HUES64 (cell line): ENCODE data around the gene VPS41.

Experiments used
- H3K27ac ChIP-seq: 2 replicates; pipeline ENCODE4 v1.7.0; 2013; ENCODE audit warnings: low read depth, low read length, inconsistent platforms
- H3K27me3 ChIP-seq: 2 replicates; pipeline ENCODE4 v1.6.1; 2013; ENCODE audit warnings: mild to moderate bottlenecking, low read length; ENCODE audit not compliant: insufficient read depth
- H3K36me3 ChIP-seq: 2 replicates; pipeline ENCODE4 v1.6.1; 2013; ENCODE audit warnings: mild to moderate bottlenecking, low read length; ENCODE audit not compliant: insufficient read depth
- H3K4me1 ChIP-seq: 2 replicates; pipeline ENCODE4 v1.6.1; 2013; ENCODE audit warnings: mild to moderate bottlenecking, low read length, moderate library complexity; ENCODE audit not compliant: insufficient read depth
- H3K4me3 ChIP-seq: 2 replicates; pipeline ENCODE4 v1.5.1; 2013; ENCODE audit warnings: mild to moderate bottlenecking, low read length, moderate library complexity
- H3K9ac ChIP-seq: 2 replicates; pipeline ENCODE4 v1.6.1; 2013; ENCODE audit warnings: mild to moderate bottlenecking, low read depth, low read length
- H3K9me3 ChIP-seq: 2 replicates; pipeline ENCODE4 v1.6.1; 2013; ENCODE audit warnings: low read depth, low read length; ENCODE audit not compliant: insufficient read depth
- WGBS: fragments of 150-250, 120-280 bp; methylation state at CpG from one replicate; pipeline ENCODE4 v1.1.7; 2013; ENCODE audit warnings: missing lambda C conversion rate; 5-methylcytosine and 5-hydroxymethylcytosine counted together

Gene VPS41

DNA sequence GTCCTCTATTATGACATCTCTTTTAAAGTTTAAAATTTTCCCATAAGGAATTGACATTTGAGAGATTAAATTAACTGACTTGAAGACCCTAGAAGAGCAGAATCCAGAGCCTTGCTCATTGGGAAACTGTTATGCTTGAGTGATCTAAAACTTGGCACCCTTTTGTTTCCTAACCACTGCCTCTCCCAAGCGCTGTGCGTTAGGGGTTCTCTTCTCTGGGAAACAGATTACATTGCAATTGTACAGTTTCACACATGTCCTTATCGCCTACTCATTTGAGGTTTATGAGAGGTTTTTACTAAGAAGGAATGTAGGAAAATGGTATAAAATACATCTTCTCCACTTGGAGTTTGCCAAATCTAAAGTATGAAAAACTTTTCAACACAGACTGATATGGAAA lies 151.1 kb downstream of the VPS41 start:
- no peaks in the 10 kb centered on the region for H3K9me3 ChIP-seq

DNA sequence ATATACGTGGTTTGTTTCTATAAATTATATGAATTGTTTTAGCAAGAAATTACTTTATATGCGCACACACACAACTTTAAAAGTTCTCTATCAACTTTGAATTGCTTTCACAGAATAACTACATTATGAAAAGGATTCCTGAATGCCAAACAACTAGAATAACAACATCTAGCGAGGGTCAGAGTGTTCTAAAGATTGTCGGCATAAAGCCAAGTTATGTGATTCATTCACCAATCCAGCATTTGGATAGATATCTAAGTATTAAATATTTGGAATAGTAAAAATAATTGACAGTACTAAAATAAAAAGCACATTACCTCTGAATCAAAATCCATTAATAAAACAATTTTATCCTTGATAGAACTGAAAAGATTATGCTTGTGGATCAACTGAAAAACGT lies 152.5 kb downstream of the VPS41 start:
- Histone ChIP-seq H3K9me3 (no peaks in the 10 kb centered on the region), H3K9ac (no peak overlapping the region), H3K27me3 (no peaks in the 10 kb centered on the region), H3K36me3 (peaks cover 35% of the 10 kb centered on the region), H3K4me1 (peaks cover 30% of the 10 kb centered on the region), H3K4me3 (no peak overlapping the region), H3K27ac (no peak overlapping the region)
- WGBS: 92% methylated on average over 5 of the region's 5 CpGs

More for the DNA sequence above, 151.1 kb downstream of the VPS41 start:
- WGBS: 100% methylated on average over 2 of the region's 3 CpGs
- no peaks in the 10 kb centered on the region for H3K27me3 ChIP-seq
- H3K36me3 ChIP-seq: peaks cover 37% of the 10 kb centered on the region
- no peak overlapping the region for H3K4me3 ChIP-seq
- H3K27ac ChIP-seq: no peak overlapping the region
- no peak overlapping the region for H3K9ac ChIP-seq
- H3K4me1 ChIP-seq: peaks cover 15% of the 10 kb centered on the region

- no peak overlapping the region for H3K9ac ChIP-seq
- no peaks in the 10 kb centered on the region for H3K27me3 ChIP-seq
- 96% methylated on average over 4 of the region's 4 CpGs for WGBS
- H3K36me3 ChIP-seq: peaks cover 41% of the 10 kb centered on the region
- peaks cover 21% of the 10 kb centered on the region for H3K4me1 ChIP-seq
- no peaks in the 10 kb centered on the region for H3K9me3 ChIP-seq
- H3K27ac ChIP-seq: no peak overlapping the region
- no peak overlapping the region for H3K4me3 ChIP-seq
These were observed 155.6 kb downstream of the VPS41 start for GRCh38 chr7:38753347-38753746.

GRCh38 chr7:38751416-38751815 lies 157.6 kb downstream of the VPS41 start:
- Histone ChIP-seq H3K36me3 (peaks cover 36% of the 10 kb centered on the region), H3K9me3 (no peaks in the 10 kb centered on the region), H3K4me3 (no peak overlapping the region), H3K27ac (no peak overlapping the region), H3K4me1 (peaks cover 21% of the 10 kb centered on the region), H3K27me3 (no peaks in the 10 kb centered on the region), H3K9ac (no peak overlapping the region)
- no CpG with 5 or more reads among the region's 1 CpG for WGBS

- no peak overlapping the region for H3K4me3 ChIP-seq
- H3K9ac ChIP-seq: no peak overlapping the region
- WGBS: 98% methylated on average over 4 of the region's 12 CpGs
- H3K27ac ChIP-seq: no peak overlapping the region
- H3K27me3 ChIP-seq: no peaks in the 10 kb centered on the region
- peaks cover 45% of the 10 kb centered on the region for H3K36me3 ChIP-seq
- peaks cover 17% of the 10 kb centered on the region for H3K4me1 ChIP-seq
- H3K9me3 ChIP-seq: no peaks in the 10 kb centered on the region
These were observed 160.9 kb downstream of the VPS41 start for GRCh38 chr7:38748056-38748610.

DNA sequence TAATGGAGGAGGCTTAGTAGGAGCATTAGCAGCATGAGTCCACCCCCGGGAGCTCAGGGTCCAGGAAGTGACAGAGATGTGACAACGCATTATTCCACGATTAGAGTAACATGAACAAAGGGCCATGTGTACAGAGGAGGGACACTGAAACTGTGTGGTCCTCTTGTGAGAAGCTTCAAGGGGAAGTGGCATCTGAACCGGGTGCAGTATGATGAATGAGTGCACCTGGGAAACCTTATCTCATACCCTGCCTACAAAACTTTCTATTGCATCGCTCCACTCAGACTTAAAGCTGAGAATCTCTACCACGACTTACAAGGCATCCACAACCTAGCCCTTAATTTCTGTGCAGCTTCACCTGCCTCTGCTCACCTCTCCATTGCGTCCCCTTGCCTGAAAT lies 162.6 kb downstream of the VPS41 start:
- H3K27me3 ChIP-seq: no peaks in the 10 kb centered on the region
- no peaks in the 10 kb centered on the region for H3K9me3 ChIP-seq
- no peak overlapping the region for H3K4me3 ChIP-seq
- no peaks in the 10 kb centered on the region for H3K4me1 ChIP-seq
- H3K36me3 ChIP-seq: peaks cover 53% of the 10 kb centered on the region
- 93% methylated on average over 7 of the region's 7 CpGs for WGBS
- H3K27ac ChIP-seq: no peak overlapping the region
- H3K9ac ChIP-seq: no peak overlapping the region

DNA sequence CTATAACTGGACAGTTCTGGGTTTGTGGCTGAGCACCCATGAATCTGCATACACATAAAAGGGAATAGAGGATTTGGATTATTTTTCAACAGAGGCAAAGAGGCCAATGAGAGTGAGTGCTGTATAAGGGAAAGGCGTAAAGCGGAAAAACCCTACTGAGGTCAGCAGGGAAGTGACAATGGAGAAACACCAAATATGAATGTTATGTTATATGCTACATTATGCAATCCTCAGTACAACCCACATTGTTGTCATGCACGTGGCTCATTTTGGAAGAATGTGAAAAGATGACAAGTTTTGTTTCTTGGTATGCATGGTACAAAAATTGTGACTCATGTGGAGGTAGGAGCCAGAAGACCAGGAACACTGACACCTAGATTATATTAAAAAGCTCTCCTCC lies 164.2 kb downstream of the VPS41 start:
- Histone ChIP-seq H3K9me3 (no peaks in the 10 kb centered on the region), H3K27me3 (no peaks in the 10 kb centered on the region), H3K4me1 (no peaks in the 10 kb centered on the region), H3K36me3 (peaks cover 51% of the 10 kb centered on the region), H3K4me3 (no peak overlapping the region), H3K27ac (no peak overlapping the region), H3K9ac (no peak overlapping the region)
- 97% methylated on average over 3 of the region's 3 CpGs for WGBS

- no peaks in the 10 kb centered on the region for H3K27me3 ChIP-seq
- H3K4me1 ChIP-seq: no peaks in the 10 kb centered on the region
- H3K9ac ChIP-seq: no peak overlapping the region
- H3K36me3 ChIP-seq: peaks cover 51% of the 10 kb centered on the region
- 100% methylated on average over 1 of the region's 1 CpG for WGBS
- no peaks in the 10 kb centered on the region for H3K9me3 ChIP-seq
- H3K4me3 ChIP-seq: no peak overlapping the region
- H3K27ac ChIP-seq: no peak overlapping the region
These were observed 165.1 kb downstream of the VPS41 start for GRCh38 chr7:38743899-38744298.

GRCh38 chr7:38740041-38740440 lies 168.9 kb downstream of the VPS41 start:
- no peak overlapping the region for H3K9ac ChIP-seq
- no peaks in the 10 kb centered on the region for H3K27me3 ChIP-seq
- no peak overlapping the region for H3K27ac ChIP-seq
- H3K4me1 ChIP-seq: no peaks in the 10 kb centered on the region
- H3K9me3 ChIP-seq: no peaks in the 10 kb centered on the region
- 99% methylated on average over 4 of the region's 4 CpGs for WGBS
- no peak overlapping the region for H3K4me3 ChIP-seq
- peaks cover 51% of the 10 kb centered on the region for H3K36me3 ChIP-seq

GRCh38 chr7:38736138-38736537 lies 172.9 kb downstream of the VPS41 start:
- H3K9ac ChIP-seq: no peak overlapping the region
- 97% methylated on average over 3 of the region's 4 CpGs for WGBS
- no peaks in the 10 kb centered on the region for H3K27me3 ChIP-seq

GRCh38 chr7:38731215-38731614 lies 177.8 kb downstream of the VPS41 start:
- Histone ChIP-seq H3K4me1 (peaks cover 4% of the 10 kb centered on the region; the same call in 1 of the 2 replicates), H3K36me3 (peaks cover 10% of the 10 kb centered on the region), H3K9ac (no peak overlapping the region), H3K4me3 (no peak overlapping the region), H3K27ac (no peak overlapping the region), H3K9me3 (no peaks in the 10 kb centered on the region), H3K27me3 (no peaks in the 10 kb centered on the region)
- 96% methylated on average over 2 of the region's 2 CpGs for WGBS

More at GRCh38 chr7:38736138-38736537, 172.9 kb downstream of the VPS41 start:
- Histone ChIP-seq H3K4me1 (no peaks in the 10 kb centered on the region), H3K9me3 (no peaks in the 10 kb centered on the region), H3K36me3 (peaks cover 16% of the 10 kb centered on the region; the same call in 1 of the 2 replicates), H3K4me3 (no peak overlapping the region), H3K27ac (no peak overlapping the region)

GRCh38 chr7:38728145-38728544 lies 180.8 kb downstream of the VPS41 start:
- H3K4me1 ChIP-seq: peaks cover 4% of the 10 kb centered on the region; the same call in 1 of the 2 replicates
- no peak overlapping the region for H3K9ac ChIP-seq
- no peaks in the 10 kb centered on the region for H3K27me3 ChIP-seq
- H3K9me3 ChIP-seq: no peaks in the 10 kb centered on the region
- peaks cover 25% of the 10 kb centered on the region for H3K36me3 ChIP-seq
- H3K27ac ChIP-seq: peak overlapping the region; percentile 6; the same call in 1 of the 2 replicates
- H3K4me3 ChIP-seq: no peak overlapping the region
- 86% methylated on average over 2 of the region's 3 CpGs for WGBS
